GM19240 (cell line): ENCODE measurements around the gene STK11.

Experiments used
- DNase-seq: peaks from one replicate; pipeline ENCODE4 v3.0.0; 2011; ENCODE audit warnings: low spot score; ENCODE audit not compliant: insufficient read length

The STK11 gene, protein sequence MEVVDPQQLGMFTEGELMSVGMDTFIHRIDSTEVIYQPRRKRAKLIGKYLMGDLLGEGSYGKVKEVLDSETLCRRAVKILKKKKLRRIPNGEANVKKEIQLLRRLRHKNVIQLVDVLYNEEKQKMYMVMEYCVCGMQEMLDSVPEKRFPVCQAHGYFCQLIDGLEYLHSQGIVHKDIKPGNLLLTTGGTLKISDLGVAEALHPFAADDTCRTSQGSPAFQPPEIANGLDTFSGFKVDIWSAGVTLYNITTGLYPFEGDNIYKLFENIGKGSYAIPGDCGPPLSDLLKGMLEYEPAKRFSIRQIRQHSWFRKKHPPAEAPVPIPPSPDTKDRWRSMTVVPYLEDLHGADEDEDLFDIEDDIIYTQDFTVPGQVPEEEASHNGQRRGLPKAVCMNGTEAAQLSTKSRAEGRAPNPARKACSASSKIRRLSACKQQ

DNA sequence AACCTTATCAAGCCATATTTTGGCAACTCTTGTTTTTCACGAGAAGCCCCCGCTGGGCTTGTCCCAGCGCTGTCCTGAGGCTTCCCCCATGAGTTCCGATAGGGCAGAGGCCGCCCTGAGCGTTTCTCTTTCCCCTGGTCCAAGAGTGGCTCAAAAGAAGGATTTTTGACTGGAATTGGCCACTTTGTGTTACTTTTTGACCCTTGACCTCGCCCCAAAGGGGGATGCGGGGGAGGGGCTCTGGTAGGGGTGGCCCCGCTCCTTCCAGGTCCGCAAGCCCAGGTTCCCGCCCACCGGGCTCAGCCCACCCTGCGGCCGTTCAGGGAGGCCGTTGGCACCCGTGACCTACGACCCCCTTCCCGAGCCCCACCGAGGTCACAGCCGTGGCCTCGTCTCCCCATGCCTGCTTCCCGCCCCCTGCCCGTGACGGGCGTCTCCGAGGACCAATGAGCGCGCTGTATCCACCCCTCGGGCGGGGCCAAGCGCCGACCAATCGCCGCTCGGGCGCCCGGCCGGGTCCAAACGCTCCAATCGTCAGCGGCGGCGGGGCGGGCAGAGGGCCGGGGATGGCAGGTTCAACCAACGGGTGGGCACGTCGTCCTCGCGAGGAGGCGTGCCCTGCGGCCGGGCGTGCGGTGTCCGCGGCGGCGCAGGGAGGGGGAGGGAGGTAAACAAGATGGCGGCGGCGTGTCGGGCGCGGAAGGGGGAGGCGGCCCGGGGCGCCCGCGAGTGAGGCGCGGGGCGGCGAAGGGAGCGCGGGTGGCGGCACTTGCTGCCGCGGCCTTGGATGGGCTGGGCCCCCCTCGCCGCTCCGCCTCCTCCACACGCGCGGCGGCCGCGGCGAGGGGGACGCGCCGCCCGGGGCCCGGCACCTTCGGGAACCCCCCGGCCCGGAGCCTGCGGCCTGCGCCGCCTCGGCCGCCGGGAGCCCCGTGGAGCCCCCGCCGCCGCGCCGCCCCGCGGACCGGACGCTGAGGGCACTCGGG, at the start of gene STK11:
Gene STK11, plus strand, starts transcription at position 665 of the 986 bp plus-strand sequence. CDS start 1,136 bp downstream, outside the sequence.
- DNase-seq = peak; percentile 99

DNA sequence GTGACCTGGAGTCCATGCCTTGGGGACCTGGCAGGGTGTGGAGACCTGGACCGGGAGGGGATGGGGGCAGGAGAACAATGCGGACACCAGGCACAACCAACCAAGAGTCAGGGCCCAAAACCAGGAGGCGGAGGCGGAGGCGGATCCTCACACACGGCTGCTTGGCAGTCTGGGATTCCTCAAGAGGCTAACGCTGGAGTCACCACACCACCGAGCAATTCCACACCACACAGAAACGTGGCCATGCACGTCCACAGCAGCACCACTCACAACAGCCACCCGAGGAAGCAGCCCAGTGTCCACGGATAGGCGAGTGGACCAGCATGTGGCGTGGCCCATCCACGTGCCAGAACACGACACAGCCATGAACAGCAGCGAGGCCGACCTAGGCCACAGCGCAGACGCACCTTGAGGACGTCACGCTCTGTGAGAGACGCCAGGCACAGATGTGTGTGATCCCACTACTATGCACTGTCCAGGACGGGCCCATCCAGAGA, 49.2 kb upstream of the STK11 start:
- DNase-seq = no peak

DNA sequence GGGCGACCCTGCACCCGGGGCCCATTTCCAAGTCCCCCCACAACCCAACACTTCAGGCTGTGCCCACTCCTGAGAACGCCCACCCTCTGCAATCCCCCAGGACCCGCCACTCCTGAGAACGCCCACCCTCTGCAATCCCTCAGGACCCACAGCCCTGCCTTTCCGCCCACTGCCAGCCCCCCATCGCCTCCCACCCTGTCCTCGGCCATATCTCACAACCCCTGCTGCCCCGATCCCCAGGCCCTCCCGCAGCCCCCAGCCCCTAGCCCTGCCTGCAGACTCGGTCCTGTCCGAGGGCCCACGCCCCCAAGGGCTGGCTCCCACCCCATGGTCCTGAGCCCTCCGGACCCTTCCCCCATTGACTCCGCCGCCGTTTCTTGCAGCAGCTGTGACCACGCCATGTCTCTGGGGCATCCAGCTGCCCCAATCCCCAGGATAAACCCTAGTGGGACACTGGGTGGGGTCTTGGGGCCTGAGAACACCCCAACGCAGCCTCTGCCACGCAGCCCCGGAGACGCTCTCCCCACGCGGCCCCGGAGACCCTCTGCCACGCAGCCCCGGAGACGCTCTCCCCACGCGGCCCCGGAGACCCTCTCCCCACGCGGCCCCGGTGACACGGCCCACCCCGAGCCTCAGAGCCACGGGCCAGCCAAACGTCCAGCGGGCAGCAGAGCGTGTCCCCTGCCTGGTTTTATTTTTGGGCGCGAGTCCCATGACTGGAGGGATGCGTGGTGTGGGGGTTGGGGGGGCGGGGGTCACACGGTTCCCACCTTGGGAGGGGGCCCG, 48.6 kb upstream of the STK11 start:
- DNase-seq = no peak

DNA sequence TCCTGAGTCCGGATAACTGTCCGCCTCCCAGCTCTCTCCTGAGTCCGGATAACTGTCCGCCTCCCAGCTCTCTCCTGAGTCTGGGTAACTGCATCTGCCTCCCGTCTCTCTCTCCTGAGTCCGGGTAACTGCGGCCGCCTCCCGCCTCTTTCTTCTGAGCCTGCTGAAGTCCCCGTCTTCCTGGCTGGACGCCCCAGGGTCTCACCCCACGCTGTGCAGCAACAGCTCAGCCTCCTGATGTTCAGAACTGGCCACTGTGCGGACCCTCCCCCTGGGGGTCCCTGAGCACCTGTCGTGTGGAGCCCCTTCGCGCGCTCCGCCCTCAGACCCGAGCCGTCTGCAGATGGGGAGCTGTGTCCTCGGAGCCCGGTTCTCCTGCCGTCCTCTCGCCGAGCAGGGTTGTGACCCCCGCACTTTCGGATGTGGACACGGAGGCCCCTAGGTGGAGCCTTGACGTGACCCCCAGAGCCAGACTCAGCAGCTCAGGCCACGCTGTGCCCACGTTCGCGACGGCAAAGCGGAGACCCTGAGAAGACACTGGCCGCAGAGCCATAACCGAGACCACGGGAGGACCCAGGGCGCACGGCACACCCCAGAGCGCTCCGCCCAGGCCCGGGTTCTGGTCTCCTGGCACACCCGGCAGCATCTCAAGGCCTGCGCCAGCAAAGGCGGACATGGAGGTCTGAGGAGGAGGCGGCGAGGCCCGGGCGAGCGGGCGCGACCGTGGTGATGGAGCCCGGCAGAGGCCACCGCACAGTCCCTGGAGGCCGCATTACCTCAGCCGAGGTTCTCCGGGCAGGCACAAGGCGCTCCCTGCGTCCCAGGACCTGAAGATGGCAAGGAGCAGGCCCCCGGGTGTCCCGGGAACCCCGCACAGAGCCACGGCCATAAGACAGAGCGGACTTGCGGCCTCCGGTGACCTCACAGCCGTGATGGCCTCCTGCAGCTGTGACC, 47.4 kb upstream of the STK11 start:
- DNase-seq = no peak

DNA sequence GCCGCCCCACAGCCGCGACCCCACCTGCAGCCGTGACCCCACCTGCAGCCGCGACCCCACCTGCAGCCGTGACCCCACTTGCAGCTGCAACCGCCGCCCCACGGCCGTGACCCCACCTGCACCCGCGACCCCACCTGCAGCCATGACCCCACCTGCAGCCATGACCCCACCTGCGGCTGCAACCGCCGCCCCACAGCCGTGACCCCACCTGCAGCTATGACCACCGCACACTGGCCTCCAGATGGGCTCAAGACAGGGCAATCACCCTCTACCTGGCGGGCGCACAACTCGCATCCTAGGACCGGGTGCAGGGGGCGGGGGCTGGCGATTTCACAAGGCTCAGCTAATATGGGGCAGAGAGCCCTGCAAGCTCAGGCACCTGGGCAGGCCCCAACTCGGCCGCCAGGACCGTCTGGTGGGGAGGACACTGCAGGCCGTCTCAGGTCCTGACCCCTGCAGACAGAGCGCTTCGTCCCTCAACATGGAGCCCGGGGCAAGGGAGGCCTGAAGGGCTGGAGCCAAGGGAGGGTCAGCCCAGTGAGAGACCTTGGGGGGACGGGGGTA, 46.6 kb upstream of the STK11 start:
- DNase-seq = no peak

DNA sequence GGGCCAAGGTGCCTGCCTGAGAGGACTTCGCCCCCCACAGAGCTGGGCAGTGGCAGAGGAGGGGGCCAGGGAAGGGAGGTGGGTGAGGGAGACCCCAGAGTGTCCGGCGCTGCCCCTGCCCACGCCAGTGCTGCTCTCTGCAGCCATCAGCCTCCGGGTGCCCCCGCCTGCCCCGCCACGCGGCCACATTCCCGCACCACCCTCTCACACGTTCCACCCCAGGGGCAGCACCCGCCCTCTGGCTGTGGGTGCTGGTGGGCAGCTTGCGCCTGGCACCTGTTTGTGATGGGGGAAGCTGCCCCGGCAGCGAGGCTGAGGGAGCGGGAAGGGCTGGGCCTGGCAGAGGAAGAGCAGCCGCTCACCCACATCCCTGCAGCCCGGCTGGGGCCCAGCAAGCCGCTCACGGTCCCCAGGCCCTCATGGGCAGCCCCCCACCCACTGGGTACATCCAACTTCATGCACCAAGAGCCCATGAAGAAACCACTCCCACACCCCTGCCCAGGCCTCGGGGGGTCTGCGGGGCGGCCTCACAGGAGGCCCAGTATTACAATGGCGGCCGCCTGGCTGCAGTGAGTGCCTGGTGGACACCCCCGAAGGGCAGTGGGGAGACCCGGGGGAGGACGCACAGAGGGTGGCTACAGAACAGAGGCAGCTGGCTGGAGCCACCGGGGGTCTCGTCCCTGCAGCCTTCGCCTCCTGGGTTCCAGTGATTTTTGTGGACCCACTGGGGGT, 45.5 kb upstream of the STK11 start:
- no peak for DNase-seq

- DNase-seq = no peak
Measured at GRCh38 chr19:1161716-1162115, 43.9 kb upstream of the STK11 start.

DNA sequence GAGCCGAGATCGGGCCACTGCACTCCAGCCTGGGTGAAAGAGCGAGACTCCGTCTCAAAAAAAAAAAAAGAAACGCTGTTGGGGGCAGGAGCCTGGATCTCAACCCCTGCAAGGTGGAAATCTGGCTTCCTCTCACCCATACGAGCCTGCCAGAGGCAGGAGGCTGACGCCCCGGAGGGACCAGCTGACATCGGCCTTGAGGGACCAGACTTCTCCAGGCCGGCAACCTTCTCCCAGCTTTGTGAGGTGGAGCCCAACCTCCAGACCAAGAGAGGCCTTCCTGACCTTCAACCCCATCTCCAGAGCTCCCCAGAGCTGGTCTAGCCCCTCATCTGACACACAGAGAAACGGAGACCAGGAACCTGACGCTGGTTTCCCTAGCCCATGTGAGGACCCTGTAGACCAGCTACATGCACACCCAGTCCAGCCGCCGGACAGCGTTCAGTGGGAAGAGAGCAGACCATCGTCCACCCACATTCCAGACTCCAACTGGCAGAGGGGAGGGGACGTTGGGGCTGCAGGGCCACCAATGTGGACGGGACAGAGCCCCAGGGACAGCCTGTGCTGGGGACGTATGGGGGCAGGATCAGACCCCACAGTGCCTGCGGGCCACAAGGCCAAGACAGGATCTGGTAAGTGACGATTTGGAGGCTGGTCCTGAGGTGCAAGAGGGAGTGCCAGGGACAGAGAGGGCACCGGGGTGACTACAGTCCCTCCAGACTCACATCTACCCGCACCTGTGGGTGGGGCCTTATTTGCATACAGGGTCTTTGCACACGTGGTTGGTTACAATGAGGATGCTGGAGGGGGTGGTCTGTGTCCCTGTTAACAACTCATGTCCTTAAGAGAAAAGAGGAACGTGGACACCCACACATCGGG, 42.9 kb upstream of the STK11 start:
- DNase-seq = no peak

- DNase-seq = no peak
Measured at GRCh38 chr19:1163283-1163933, 42.2 kb upstream of the STK11 start.

DNA sequence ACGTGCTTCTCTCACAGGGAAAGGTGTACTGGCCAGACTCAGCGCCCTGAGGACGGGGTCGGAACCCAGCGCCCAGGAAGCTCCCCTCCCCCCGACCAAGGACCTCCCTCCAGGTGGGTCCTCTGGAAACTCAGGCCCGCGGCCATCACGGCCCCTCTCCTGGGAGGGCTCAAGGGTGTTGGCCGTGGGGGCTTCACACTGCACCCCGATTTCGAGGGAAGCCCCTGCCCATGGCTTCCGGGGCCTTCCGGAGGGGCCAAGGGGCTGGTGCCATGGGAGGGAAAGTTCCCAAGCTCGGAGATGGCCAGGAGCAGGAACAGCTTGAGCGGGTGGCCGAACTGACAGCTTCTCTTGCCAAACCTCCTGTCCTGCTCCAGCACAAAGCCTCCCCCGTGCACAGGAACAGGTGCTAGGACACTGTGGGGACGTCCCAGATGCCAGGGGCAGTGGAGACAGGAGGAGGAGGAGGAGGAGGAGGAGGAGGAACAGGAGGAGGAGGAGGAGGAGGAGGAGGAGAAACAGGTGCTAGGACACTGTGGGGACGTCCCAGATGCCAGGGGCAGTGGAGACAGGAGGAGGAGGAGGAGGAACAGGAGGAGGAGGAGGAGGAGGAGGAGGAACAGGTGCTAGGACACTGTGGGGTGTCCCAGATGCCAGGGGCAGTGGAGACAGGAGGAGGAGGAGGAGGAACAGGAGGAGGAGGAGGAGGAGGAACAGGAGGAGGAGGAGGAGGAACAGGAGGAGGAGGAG, 41.5 kb upstream of the STK11 start:
- no peak for DNase-seq

- no peak for DNase-seq
Measured at GRCh38 chr19:1164684-1165531, 40.7 kb upstream of the STK11 start.

DNA sequence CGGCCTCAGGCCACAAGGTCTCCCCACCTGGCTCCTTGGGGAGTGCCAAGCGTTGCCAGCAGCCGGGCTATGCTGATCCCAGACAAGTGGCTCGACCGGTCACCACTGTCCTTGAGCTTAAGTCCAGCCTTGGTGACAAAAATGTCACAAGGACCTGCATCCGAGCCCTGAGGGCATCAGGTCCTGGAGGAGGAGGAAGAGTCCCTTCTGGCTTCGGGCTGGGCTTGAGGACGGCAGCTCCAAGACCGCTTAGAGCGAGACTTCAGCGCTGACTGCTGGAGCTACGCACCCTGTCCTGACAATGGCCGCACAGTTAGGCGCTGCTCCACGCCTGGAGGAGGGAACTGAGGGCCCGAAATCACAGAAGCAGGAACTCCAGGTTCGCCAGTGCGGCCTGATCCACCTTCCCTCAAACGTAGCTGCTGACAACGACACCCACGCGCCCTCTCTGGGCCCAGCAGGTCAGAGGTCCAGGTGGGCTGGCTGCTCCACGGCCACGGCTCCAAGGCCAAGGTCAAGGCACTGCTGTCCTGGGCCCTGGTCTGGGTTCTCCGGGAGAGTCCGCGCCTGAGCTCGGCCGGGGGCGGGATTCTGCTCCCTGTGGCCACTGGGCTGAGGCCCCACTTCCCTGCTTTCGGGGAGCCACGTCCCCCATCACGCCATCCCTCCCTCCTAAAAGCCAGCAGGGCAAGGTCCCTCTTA, 38.6 kb upstream of the STK11 start:
- no peak for DNase-seq

DNA sequence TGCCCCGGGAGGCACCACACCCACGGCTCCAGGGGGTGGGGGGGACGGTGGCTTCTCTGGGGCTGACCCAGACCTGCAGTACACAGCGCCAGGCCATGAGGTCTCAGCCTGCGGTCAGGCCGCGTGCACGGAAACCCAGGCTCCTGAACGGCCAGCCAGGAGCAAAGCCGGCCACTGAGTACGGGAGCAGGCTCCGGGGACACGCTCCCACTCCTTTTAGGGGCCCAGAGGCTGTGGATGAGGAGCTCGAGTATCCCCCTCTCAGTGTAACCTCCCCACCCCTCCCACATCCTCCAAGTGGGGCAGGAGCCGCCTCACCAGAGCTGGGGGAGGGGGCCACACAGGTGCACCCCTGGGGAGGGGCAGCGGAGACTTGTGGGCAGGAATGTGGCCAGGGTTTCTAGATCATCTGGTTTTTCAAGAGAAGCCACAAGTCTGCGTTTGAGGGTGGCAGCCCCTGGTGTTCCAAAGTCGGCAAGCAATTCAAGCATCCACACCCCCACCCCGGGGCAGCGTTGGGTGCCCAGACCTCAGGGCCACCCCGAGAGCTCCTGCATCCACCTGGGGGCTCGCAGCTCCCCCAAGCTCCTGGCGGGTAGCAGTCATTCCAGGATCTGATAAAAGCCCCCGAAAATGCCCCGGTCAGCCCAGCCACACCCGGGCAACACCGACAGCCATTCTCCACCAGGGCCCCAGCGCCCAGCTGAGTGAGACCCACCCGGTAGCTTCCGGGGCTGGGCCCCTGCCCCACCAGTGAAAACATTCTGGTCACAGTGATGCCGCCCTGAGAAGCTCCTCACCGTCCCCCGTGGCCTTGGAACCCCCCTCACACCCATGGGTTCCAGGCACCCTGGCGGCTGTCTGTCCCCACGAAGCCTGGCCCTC, 37.6 kb upstream of the STK11 start:
- DNase-seq = no peak
